GM08714 (cell line): ENCODE measurements around the gene C1QTNF12.
A peak's percentile ranks its signal among the peaks of the same experiment; 100 is the strongest.

ENCODE experiments used
- H3K4me3 ChIP-seq: fragments of 200-500 bp; sonication (Bioruptor generic); 2 replicates; pipeline ENCODE4 v1.5.1; 2014; ENCODE audit warnings: mild to moderate bottlenecking, low read length, inconsistent platforms
- ZNF274 ChIP-seq: IDR thresholded peaks from 2 replicates; pipeline ENCODE4 v1.6.1; 2012; ENCODE audit warnings: mild to moderate bottlenecking, low read depth, low read length

The C1QTNF12 gene

GRCh38 chr1:1235016-1235744 lies 11.3 kb downstream of the C1QTNF12 start:
- no peak for TF ChIP-seq ZNF274
- H3K4me3 ChIP-seq, result no peak overlapping the region

DNA sequence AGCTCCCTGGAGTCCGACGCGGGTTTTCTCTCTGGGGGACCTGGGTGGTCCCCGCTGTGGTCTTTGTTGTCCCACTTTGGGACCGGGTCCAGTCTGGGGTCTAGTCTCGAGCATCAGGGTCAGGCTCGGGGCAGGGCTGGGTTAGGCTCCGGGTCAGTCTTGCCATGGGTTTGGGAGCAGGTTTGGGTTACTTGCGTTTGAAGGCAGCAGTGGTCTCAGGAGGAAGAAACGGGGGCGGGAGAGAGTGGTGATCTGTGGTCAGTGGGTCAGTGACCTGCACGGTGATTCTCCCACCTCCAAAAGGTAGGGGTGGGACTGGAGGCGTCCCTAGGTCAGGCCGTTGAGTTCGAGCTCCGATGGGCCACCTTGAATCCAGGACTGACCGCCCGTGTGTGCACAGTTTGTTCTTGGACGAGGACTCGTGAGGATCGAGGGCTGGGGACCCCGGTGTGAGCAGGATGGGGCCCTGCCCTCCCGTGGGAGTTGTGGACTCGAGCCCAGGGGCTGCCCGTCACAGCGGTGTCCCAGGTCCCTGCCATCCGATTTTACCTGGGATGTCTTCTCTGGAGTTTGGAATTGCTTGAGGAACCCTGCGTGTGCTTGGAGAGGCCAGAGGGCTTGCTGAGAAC lies 12.2 kb downstream of the C1QTNF12 start:
- no peak overlapping the region for H3K4me3 ChIP-seq
- TF ChIP-seq ZNF274, result no peak

DNA sequence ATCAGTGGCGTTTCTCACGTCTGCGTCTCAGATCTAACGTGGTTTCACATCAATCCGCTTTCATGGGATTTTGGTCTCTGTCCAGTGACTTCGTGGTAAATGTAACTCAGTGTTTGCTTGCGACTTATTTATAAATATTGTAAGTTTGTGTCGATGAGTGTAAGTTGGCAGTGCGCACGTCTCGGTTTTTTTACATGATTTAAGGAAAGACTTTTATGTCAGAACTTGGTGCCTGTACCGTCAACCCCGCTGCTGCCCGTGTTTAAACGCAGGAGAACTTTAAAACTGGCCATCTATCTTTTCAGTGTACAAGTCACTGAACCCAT lies 13.0 kb downstream of the C1QTNF12 start:
- H3K4me3 ChIP-seq, result no peak overlapping the region
- TF ChIP-seq ZNF274, result no peak

- H3K4me3 ChIP-seq, result peak overlapping the region; percentile 51; the same call in 1 of the 2 replicates
- no peak for TF ChIP-seq ZNF274
Measured at GRCh38 chr1:1232796-1233566, 13.5 kb downstream of the C1QTNF12 start.

DNA sequence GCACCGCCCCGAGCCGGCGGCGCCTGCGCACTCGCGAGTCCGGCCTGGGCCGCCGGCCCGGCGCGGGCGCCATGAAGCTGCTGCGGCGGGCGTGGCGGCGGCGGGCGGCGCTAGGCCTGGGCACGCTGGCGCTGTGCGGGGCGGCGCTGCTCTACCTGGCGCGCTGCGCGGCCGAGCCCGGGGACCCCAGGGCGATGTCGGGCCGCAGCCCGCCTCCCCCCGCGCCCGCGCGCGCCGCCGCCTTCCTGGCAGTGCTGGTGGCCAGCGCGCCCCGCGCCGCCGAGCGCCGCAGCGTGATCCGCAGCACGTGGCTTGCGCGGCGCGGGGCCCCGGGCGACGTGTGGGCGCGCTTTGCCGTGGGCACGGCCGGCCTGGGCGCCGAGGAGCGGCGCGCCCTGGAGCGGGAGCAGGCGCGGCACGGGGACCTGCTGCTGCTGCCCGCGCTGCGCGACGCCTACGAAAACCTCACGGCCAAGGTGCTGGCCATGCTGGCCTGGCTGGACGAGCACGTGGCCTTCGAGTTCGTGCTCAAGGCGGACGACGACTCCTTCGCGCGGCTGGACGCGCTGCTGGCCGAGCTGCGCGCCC lies 14.2 kb downstream of the C1QTNF12 start, which contains the start of gene B3GALT6:
Gene B3GALT6 (plus strand): TSS at position 30 of the 588 bp plus-strand sequence. CDS start 42 bp downstream, at position 72.
- TF ChIP-seq ZNF274, result no peak
- H3K4me3 ChIP-seq, result peak within 1 kb of the TSS; percentile 73

DNA sequence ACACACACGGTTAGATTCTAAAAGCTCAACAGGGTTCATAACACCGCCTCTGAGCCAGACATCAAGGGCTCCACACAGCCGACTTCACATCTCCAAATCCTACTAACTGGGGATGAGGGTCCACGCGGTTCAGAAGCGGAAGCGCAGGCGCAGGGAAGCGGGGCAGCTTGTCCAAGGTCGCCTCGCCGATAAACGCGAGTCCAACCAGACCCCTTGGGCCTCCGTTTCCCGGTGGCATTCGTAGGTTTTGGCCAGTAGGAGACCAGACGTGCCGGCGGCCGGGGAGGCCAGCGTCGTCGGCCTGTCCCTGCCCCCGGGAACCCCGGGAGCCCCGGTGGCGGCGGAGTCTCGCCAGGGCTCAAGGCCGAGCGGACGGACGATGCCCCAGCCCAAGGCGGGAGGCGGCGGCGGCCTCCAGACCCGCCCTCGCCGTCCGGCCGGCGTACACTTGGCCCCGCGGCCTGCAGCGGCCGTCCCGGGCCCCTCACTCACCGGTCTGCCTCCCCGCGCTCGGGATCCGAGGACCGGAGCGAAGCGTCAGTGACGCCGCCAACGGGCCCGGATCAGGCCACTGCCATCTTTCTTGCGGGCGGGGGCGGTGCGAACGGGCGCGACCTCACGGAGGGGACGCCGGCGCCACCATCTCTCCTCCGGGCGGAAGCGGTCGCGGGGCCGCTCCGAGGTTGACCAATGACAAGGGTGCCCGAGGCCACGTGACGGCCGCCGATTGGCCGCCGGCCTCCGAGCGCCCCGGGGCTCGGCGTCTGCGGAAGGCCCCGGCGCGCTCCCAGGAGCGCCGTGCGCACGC lies 14.9 kb downstream of the C1QTNF12 start, which contains the start of gene SDF4:
Gene SDF4 (minus strand): TSS at position 602 of the 808 bp plus-strand sequence. CDS start 3,229 bp downstream, outside the sequence.
- no peak for TF ChIP-seq ZNF274
- H3K4me3 ChIP-seq, result peak within 1 kb of the TSS; percentile 73

GRCh38 chr1:1230656-1231399 lies 15.7 kb downstream of the C1QTNF12 start:
- TF ChIP-seq ZNF274, result no peak
- H3K4me3 ChIP-seq, result peak overlapping the region; percentile 73

DNA sequence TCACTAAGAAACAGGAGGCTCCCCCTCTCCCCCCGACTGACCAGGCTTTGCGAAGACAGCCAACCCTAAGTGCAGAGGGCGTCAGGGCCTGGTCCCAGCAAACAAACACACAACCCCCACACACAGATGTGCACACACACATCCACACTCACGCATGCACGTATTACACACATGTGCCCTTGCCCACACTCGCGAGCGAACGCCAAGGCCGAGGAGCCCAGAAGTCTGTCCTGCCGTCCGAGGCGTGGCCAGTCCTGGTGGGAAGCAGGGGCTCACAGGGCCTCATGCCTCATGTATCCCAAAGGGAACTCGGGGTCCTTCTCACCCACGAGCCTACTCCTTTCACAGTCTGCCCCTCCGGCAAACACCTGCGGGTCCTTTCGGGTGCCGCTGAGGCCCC lies 16.8 kb downstream of the C1QTNF12 start:
- no peak overlapping the region for H3K4me3 ChIP-seq

DNA sequence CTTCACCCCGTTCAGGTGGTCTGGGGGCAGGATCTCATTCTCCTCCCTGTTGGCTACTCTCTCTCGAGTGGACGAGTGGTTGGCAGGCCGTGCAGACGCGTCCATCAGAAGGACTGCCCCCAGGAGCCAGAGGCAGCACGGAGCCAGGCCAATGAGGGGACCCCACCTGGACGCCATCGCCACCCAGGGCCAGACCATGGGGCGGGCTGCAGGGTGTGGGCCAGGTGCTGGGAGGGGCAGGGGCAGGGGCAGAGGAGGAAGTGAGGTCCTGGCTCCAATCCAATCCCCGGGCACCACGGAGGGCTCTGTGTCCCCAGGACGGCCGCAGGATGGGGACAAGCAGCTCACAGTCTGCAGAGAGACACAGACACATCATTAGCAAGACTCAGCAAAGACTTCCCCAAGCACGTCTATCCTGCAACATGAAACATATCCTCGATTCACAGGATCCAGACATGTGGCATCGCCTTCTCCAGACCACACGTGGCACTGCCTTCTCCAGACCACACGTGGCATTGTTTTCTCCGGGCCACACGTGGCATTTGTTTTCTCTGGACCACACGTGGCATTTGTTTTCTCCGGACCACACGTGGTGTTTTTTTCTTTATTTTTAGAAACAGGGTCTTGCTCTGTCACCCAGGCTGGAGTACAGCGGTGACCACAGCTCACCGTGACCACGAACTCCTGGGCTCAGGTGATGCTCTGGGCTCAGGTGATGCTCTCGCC lies 17.8 kb downstream of the C1QTNF12 start:
- H3K4me3 ChIP-seq, result no peak overlapping the region

More for the DNA sequence above, 16.8 kb downstream of the C1QTNF12 start:
- TF ChIP-seq ZNF274, result no peak

DNA sequence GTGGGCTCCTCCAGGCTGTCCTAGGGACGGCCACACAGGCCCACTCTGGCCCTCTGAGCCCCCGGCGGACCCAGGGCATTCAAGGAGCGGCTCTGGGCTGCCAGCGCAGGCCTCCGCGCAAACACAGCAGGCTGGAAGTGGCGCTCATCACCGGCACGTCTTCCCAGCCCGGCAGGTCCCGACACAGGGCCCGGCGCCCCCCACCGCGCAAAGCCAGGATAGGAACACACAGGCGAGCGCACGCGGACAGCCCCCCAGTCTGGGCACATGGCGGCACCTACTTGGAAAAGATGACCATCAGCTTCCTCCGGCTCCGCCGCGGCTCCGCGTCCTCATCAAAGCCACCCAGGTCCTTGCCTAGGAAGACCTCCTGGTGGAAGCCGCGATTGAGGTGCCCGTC lies 18.3 kb downstream of the C1QTNF12 start:
- TF ChIP-seq ZNF274, result no peak
- H3K4me3 ChIP-seq, result no peak overlapping the region

More for the DNA sequence above, 17.8 kb downstream of the C1QTNF12 start:
- no peak for TF ChIP-seq ZNF274

DNA sequence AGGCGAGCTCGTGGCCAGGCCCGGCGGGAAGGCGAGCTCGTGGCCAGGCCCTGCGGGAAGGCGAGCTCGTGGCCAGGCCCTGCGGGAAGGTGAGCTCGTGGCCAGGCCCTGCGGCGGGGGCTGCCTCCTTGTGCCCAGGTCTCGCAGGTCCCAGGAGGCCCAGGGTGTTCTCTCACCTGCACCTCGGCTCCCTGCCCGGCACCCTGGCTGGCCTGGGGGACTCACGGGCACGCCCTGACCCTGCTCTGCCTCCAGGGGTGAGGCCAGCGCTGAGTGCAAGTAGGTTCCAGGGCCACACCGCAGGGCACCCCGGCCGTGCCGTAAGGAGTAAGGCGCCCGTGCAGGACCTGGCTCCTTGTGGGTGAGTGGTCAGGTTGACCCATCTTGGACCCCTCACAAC lies 19.1 kb downstream of the C1QTNF12 start:
- TF ChIP-seq ZNF274, result no peak

More for the DNA sequence above, 19.1 kb downstream of the C1QTNF12 start:
- H3K4me3 ChIP-seq, result no peak overlapping the region
